Measurements from ENCODE around the gene LONRF2. TPM values are rescaled to one million over a fixed set of nuclear protein-coding genes. Genes with fewer than 3 reads are reported as not detected.

LONRF2 gene
- total and polyA plus RNA-seq, 2 donors (not counting 1 experiment from before 2014, with no cell fraction given): under 0.01 to 0.01 TPM

DNA sequence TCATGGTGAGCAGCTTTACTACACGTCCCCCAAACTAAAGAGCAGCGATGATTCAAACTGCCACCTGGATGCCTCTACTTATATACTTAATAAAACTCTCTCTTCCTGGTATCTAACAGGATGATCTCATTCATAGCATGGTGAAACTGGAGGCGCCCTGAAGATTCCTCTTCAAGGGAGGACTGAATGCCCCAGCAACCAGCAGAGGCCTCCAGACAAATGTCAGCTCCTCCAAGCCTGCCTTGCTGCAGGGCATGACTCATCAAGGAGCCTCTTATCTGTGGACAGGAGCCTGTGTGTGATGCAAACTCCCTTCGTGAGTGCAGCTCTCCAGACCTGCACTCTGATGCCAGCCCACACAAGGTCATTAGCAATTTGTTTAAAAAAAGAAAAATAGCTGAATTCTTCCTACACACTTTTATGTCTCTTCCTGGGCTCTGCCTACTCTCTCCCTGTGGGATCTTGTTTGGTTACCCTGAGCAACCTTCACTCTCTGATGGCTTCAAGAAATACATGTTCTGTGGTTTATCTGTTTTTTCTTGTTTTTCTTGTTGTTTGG lies 30.2 kb downstream of the LONRF2 start:
- Histone ChIP-seq H3K9me3 (ENCODE audit: control insufficient read depth, insufficient read depth, low read depth, low read length) (no peaks in the 10 kb centered on the region), H3K27ac (ENCODE audit: insufficient read depth, low read length) (no peak overlapping the region), H3K36me3 (ENCODE audit: control insufficient read depth, insufficient read depth, low read length) (no peaks in the 10 kb centered on the region), H3K4me3 (replicated peaks in 1 of 4; ENCODE audit: control extremely low read depth in 1 of 4, insufficient read depth in 1 of 4, low read depth in 3 of 4, low read length in 4 of 4) (no peak overlapping the region), H2AFZ (ENCODE audit: low read length) (no peak overlapping the region), H3K79me2 (ENCODE audit: control insufficient read depth, insufficient read depth, low read length) (no peaks in the 10 kb centered on the region), H4K20me1 (ENCODE audit: control insufficient read depth, extremely low read depth, insufficient read depth, low read length) (no peaks in the 10 kb centered on the region), H3K9ac (ENCODE audit: insufficient read depth, low read length) (no peak overlapping the region), H3K4me2 (ENCODE audit: extremely low read depth, insufficient read depth, low read length) (no peak overlapping the region), H3K4me1 (ENCODE audit: control insufficient read depth, extremely low read depth, insufficient read depth, low read length) (no peaks in the 10 kb centered on the region), H3K27me3 (ENCODE audit: control insufficient read depth, insufficient read depth, low read length) (no peaks in the 10 kb centered on the region)
- no peak for TF ChIP-seq EZH2 (IDR thresholded peaks at IDR 0.05; ENCODE audit: low read length, missing control alignments)
- TF ChIP-seq, protein P1, sequence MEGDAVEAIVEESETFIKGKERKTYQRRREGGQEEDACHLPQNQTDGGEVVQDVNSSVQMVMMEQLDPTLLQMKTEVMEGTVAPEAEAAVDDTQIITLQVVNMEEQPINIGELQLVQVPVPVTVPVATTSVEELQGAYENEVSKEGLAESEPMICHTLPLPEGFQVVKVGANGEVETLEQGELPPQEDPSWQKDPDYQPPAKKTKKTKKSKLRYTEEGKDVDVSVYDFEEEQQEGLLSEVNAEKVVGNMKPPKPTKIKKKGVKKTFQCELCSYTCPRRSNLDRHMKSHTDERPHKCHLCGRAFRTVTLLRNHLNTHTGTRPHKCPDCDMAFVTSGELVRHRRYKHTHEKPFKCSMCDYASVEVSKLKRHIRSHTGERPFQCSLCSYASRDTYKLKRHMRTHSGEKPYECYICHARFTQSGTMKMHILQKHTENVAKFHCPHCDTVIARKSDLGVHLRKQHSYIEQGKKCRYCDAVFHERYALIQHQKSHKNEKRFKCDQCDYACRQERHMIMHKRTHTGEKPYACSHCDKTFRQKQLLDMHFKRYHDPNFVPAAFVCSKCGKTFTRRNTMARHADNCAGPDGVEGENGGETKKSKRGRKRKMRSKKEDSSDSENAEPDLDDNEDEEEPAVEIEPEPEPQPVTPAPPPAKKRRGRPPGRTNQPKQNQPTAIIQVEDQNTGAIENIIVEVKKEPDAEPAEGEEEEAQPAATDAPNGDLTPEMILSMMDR (conservative IDR thresholded peaks at IDR 0.05 in 1 of 2, IDR thresholded peaks at IDR 0.05 in 1 of 2; ENCODE audit: low read depth in 1 of 2, low read length in 2 of 2): no peak
- peak; percentile 66 to 98 for DNase-seq (ENCODE audit: low read depth in 2 of 2)

DNA sequence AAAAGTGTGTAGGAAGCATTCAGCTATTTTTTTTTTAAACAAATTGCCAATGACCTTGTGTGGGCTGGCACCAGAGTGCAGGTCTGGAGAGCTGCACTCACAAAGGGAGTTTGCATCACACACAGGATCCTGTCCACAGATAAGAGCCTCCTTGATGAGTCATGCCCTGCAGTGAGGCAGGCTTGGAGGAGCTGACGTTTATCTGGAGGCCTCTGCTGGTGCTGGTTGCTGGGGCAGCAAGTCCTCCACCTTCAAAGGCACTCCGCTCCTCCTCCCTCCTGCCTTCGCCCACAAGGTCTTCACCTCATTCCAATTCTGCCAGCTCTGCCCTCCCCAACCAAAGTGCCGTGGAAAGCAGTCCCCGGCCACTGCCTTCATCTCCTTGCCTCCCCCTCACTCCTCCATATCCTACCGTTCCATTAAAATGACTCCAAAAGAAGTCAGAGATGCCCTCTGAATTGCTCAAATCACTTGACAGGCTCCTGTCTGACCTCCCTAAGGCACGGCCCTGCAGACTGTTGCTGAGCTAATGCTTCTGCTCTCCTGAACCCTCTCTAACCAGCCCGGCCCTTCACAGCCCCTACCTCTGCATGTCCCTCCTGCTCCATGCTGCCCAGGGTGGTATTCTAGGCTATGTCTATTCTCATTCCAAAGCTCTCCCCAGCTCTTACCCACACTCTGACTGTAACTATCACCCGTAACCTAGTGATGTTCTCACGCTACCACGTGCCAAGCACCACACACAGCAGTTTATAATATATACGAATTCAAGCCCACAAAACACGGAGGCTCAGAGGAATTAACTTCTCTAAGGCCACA lies 30.9 kb downstream of the LONRF2 start:
- Histone ChIP-seq H4K20me1 (ENCODE audit: control insufficient read depth, extremely low read depth, insufficient read depth, low read length) (no peaks in the 10 kb centered on the region), H3K4me2 (ENCODE audit: extremely low read depth, insufficient read depth, low read length) (no peak overlapping the region), H3K27ac (ENCODE audit: insufficient read depth, low read length) (peak overlapping the region; percentile 13), H3K9me3 (ENCODE audit: control insufficient read depth, insufficient read depth, low read depth, low read length) (no peaks in the 10 kb centered on the region), H3K4me3 (replicated peaks in 1 of 4; ENCODE audit: control extremely low read depth in 1 of 4, insufficient read depth in 1 of 4, low read depth in 3 of 4, low read length in 4 of 4) (no peak overlapping the region), H2AFZ (ENCODE audit: low read length) (no peak overlapping the region), H3K9ac (ENCODE audit: insufficient read depth, low read length) (no peak overlapping the region), H3K4me1 (ENCODE audit: control insufficient read depth, extremely low read depth, insufficient read depth, low read length) (no peaks in the 10 kb centered on the region), H3K27me3 (ENCODE audit: control insufficient read depth, insufficient read depth, low read length) (no peaks in the 10 kb centered on the region), H3K79me2 (ENCODE audit: control insufficient read depth, insufficient read depth, low read length) (no peaks in the 10 kb centered on the region), H3K36me3 (ENCODE audit: control insufficient read depth, insufficient read depth, low read length) (no peaks in the 10 kb centered on the region)
- peak; percentile 93 to 100 for DNase-seq (ENCODE audit: low read depth in 2 of 2)
- no peak for TF ChIP-seq EZH2 (IDR thresholded peaks at IDR 0.05; ENCODE audit: low read length, missing control alignments)
- TF ChIP-seq, protein P1 (conservative IDR thresholded peaks at IDR 0.05 in 1 of 2, IDR thresholded peaks at IDR 0.05 in 1 of 2; ENCODE audit: low read depth in 1 of 2, low read length in 2 of 2): no peak

DNA sequence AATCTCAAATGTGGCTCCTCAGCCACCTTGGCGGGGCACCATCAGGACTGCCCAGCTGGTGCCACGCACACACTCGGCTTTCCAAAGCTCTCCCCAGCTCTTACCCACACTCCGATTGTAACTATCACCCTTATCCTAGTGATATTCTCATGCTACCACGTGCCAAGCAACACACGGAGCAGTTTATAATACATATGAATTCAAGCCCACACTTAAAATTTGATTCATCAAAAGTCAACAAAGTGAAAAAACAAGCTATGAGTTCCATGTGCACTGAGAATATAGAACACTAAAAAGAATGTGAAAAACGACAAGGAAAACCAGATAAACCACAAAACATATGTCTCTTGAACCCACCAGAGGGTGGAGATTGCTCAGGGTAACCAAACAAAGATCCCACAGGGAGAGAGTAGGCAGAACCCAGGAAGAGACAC lies 31.6 kb downstream of the LONRF2 start:
- no peak overlapping the region for H3K4me3 ChIP-seq (replicated peaks in 1 of 4; ENCODE audit: control extremely low read depth in 1 of 4, insufficient read depth in 1 of 4, low read depth in 3 of 4, low read length in 4 of 4)
- no peak overlapping the region for H3K4me2 ChIP-seq (ENCODE audit: extremely low read depth, insufficient read depth, low read length)
- H3K9me3 ChIP-seq (ENCODE audit: control insufficient read depth, insufficient read depth, low read depth, low read length): no peaks in the 10 kb centered on the region
- no peak for DNase-seq (ENCODE audit: low read depth in 2 of 2)
- no peak overlapping the region for H3K27ac ChIP-seq (ENCODE audit: insufficient read depth, low read length)
- H2AFZ ChIP-seq (ENCODE audit: low read length): no peak overlapping the region
- TF ChIP-seq, protein P1 (conservative IDR thresholded peaks at IDR 0.05 in 1 of 2, IDR thresholded peaks at IDR 0.05 in 1 of 2; ENCODE audit: low read depth in 1 of 2, low read length in 2 of 2): no peak
- no peak for TF ChIP-seq EZH2 (IDR thresholded peaks at IDR 0.05; ENCODE audit: low read length, missing control alignments)
- H3K4me1 ChIP-seq (ENCODE audit: control insufficient read depth, extremely low read depth, insufficient read depth, low read length): no peaks in the 10 kb centered on the region
- H4K20me1 ChIP-seq (ENCODE audit: control insufficient read depth, extremely low read depth, insufficient read depth, low read length): no peaks in the 10 kb centered on the region
- no peaks in the 10 kb centered on the region for H3K79me2 ChIP-seq (ENCODE audit: control insufficient read depth, insufficient read depth, low read length)
- no peaks in the 10 kb centered on the region for H3K27me3 ChIP-seq (ENCODE audit: control insufficient read depth, insufficient read depth, low read length)
- no peak overlapping the region for H3K9ac ChIP-seq (ENCODE audit: insufficient read depth, low read length)
- no peaks in the 10 kb centered on the region for H3K36me3 ChIP-seq (ENCODE audit: control insufficient read depth, insufficient read depth, low read length)

Data from fibroblast of lung (primary cell).